Transverse colon (tissue), 4 donors: ENCODE results near the gene FRMD3. TPM values are rescaled to one million over a fixed set of nuclear protein-coding genes. Genes with fewer than 3 reads are reported as not detected.
A peak's percentile ranks its signal among the peaks of the same experiment; 100 is the strongest.

ENCODE experiments used
- DNase-seq: peaks from one replicate; pipeline ENCODE4 v3.0.0-alpha.2; 2019
- H3K27ac ChIP-seq, 4 donors: fragments of 200-600 bp; sonication (generic); 2 replicates each; pipeline ENCODE4 v1.5.1; 2016 to 2018; ENCODE audit warnings: inconsistent platforms in 4 of 4
- H3K27me3 ChIP-seq: fragments of 200-600 bp; sonication (generic); 2 replicates; pipeline ENCODE4 v1.5.1; 2017; ENCODE audit warnings: inconsistent platforms
- H3K36me3 ChIP-seq, 4 donors: fragments of 200-600 bp; sonication (generic); 2 replicates each; pipeline ENCODE4 v1.5.1; 2017 to 2019; ENCODE audit warnings: inconsistent platforms in 4 of 4
- H3K4me1 ChIP-seq, 4 donors: fragments of 200-600 bp; sonication (generic); 2 replicates each; pipeline ENCODE4 v1.5.1; 2017 to 2020; ENCODE audit warnings: inconsistent platforms in 4 of 4
- H3K4me3 ChIP-seq, 4 donors: fragments of 200-600 bp; sonication (generic); 1 replicate in 1 of 4; 2 replicates in 3 of 4; pipeline versions ENCODE4 v1.5.1 to v1.6.1; 2017 to 2019; ENCODE audit warnings: inconsistent platforms in 4 of 4
- H3K9me3 ChIP-seq, 2 donors: fragments of 200-600 bp; sonication (generic); 2 replicates each; pipeline ENCODE4 v1.5.1; 2017 to 2019; ENCODE audit warnings: inconsistent platforms in 2 of 2
- EP300 ChIP-seq: sonication (generic); formaldehyde crosslinking; IDR thresholded peaks from one replicate; pipeline ENCODE4 v1.6.1; 2017; ENCODE audit warnings: antibody characterized with exemption, low read depth
- POLR2A ChIP-seq: fragments of 450-650 bp; IDR thresholded peaks from one replicate; pipeline ENCODE4 v1.6.1; 2016; ENCODE audit warnings: antibody characterized with exemption, mild to moderate bottlenecking, moderate library complexity
- POLR2AphosphoS5 ChIP-seq, 3 donors: sonication (generic); formaldehyde crosslinking; IDR thresholded peaks; one replicate each; pipeline ENCODE4 v1.6.1; 2016; ENCODE audit warnings: antibody characterized with exemption in 3 of 3
- WGBS, 2 donors: methylation state at CpG; one replicate each; pipeline ENCODE4 v1.1.5; 2018; ENCODE audit warnings: low coverage in 1 of 2; 5-methylcytosine and 5-hydroxymethylcytosine counted together
- in situ Hi-C, 4 donors: fragments of 200-750 bp; cut with MboI; loops; one replicate each; pipeline versions ENCODE4 v1.15.0 to v1.15.1; 2017; ENCODE audit warnings: low sequenced_read_pairs in 3 of 4, low pct_ligation_motif_present in 1 of 4, low pct_unique_long_range_greater_than_20kb in 1 of 4
- intact Hi-C: fragments of 100-400 bp; cut with DNase I; formaldehyde crosslinking; loops from one replicate; pipeline ENCODE4 v1.15.1; 2023; ENCODE audit warnings: low total_unique reads
- total RNA-seq, 4 donors: library from RNA; depleted of rRNA; stranded (reverse); fragments of >200 nt; gene quantifications; one replicate each; pipeline ENCODE4 v1.1.0, GENCODE V29; 2016
- TF ChIP-seq, protein P1 (sequence below), 5 experiments: fragments of 200-600 bp in 3 of 5; fragments of 450-650 bp in 2 of 5; sonication (generic) in 3 of 5; IDR thresholded peaks; 1 replicate in 2 of 5; 2 replicates in 3 of 5; pipeline ENCODE4 v1.5.1; 2016 to 2017; ENCODE audit warnings: antibody characterized with exemption in 5 of 5, inconsistent platforms in 3 of 5, mild to moderate bottlenecking in 2 of 5, moderate library complexity in 1 of 5

FRMD3 gene
- 10 to 100 TPM in 3 of 4 donors, 1 to 10 TPM in 1; 5.8 to 37.0 (median 18.1) TPM for total RNA-seq

GRCh38 chr9:83538172-83538889, at the start of gene FRMD3:
Gene FRMD3 (minus strand): TSS chr9:83538401. CDS start chr9:83538231, 170 bp downstream.
- Histone ChIP-seq H3K27ac (peak within 1 kb of the TSS; percentile 43 to 78 (median 70)), H3K36me3 (no peaks in the 10 kb centered on the region), H3K9me3 (no peaks in the 10 kb centered on the region), H3K4me1 (peaks cover 0 to 15% (median 8%) of the 10 kb centered on the region in 4 donors), H3K27me3 (peaks cover 30% of the 10 kb centered on the region), H3K4me3 (peak within 1 kb of the TSS; percentile 35 to 61 (median 43))
- intact Hi-C loops, result no loop called here
- WGBS, 2 donors, result 2% methylated on average over 57 of the region's 85 CpGs; no CpG with 5 or more reads in 1 of the 2 donors
- peak; percentile 75 for DNase-seq
- no peak for TF ChIP-seq EP300
- peak in 2 of 3 donors; percentile 46 to 58 for TF ChIP-seq POLR2AphosphoS5 (IDR thresholded peaks at IDR 0.05)
- peak; percentile 52 for TF ChIP-seq POLR2A
- TF ChIP-seq, protein P1, sequence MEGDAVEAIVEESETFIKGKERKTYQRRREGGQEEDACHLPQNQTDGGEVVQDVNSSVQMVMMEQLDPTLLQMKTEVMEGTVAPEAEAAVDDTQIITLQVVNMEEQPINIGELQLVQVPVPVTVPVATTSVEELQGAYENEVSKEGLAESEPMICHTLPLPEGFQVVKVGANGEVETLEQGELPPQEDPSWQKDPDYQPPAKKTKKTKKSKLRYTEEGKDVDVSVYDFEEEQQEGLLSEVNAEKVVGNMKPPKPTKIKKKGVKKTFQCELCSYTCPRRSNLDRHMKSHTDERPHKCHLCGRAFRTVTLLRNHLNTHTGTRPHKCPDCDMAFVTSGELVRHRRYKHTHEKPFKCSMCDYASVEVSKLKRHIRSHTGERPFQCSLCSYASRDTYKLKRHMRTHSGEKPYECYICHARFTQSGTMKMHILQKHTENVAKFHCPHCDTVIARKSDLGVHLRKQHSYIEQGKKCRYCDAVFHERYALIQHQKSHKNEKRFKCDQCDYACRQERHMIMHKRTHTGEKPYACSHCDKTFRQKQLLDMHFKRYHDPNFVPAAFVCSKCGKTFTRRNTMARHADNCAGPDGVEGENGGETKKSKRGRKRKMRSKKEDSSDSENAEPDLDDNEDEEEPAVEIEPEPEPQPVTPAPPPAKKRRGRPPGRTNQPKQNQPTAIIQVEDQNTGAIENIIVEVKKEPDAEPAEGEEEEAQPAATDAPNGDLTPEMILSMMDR (IDR thresholded peaks at IDR 0.05), result peak; percentile 55 to 90 (median 66)
- in situ Hi-C loops, result loop anchor here in 1 of 4 donors (25.0 kb wide), 1 partner anchor 201 kb away; no protein-coding TSS in a partner anchor

DNA sequence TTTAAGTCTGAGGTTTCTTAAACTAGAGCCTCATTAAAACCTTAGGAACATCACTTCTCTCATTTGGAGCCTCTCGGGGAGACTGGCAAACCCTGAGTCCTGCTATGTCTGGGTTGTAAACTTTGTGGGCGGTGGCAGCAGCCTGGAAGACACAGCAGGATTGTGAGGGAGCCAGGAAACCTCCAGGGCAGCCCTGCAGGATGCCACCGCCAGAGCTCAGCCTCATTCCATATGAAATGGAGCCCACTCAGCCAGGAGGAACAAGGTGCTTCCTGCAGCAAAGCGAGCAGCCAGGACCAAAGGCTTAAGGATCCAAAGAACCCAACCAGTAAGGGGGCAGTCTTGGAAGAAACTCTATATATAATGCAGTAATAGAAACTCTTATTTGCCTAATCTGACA, 46.8 kb upstream of the FRMD3 start:
- no peak overlapping the region for H3K4me3 ChIP-seq
- no peaks in the 10 kb centered on the region for H3K9me3 ChIP-seq
- no peak for DNase-seq
- in situ Hi-C loops (loop anchor here in 1 of 4 donors (25.0 kb wide), 1 partner anchor 373 kb away; no protein-coding TSS in a partner anchor), intact Hi-C loops (no loop called here)
- H3K4me1 ChIP-seq, result no peaks in the 10 kb centered on the region
- no peak overlapping the region for H3K27ac ChIP-seq
- TF ChIP-seq POLR2A (no peak), POLR2AphosphoS5 (IDR thresholded peaks at IDR 0.05) (no peak), EP300 (no peak)
- TF ChIP-seq, protein P1 (IDR thresholded peaks at IDR 0.05), result no peak
- H3K27me3 ChIP-seq, result no peaks in the 10 kb centered on the region
- 91% methylated on average over 4 of the region's 4 CpGs; no CpG with 5 or more reads in 1 of the 2 donors for WGBS, 2 donors
- H3K36me3 ChIP-seq, result no peaks in the 10 kb centered on the region

DNA sequence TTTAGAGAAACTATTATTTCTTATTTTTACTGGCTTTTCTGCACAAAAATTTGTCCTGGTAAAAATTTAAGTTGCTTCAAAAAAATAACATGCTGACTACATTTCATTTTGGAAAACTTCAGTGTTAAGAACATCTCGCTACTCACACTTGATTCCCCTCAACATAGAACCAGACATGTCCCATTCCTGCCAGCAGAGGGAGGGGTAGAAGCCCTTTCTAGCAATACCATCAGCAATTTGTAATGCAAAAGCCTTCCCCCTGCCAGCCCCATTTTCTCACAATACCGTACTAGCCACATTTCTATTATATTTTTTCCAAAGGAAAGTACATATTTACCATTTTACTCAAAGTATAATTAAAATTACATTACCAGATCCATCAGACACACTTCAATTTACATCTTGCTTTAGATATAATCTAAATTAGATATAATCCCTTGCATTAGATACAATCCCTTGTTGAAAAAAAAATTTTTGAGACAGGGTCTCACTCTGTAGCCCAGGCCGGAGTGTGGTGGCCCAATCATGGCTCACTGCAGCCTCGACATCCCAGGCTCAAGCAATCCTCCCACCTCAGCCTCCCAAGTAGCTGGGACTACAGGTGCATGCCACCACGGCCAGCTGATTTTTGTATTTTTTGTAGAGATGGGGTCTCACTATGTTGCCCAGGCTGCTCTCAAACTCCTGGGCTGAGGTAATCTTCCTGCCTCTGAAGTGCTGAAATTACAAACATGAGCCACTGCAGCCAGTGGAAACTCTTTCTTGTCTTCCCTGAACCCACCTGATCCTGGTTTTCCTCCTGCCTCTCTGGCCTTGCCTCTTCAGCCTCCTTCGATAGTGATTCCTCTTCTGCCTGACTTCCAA, 45.2 kb upstream of the FRMD3 start:
- Histone ChIP-seq H3K9me3 (peaks cover 3 to 4% of the 10 kb centered on the region in 2 donors), H3K36me3 (no peaks in the 10 kb centered on the region), H3K27ac (no peak overlapping the region), H3K27me3 (no peaks in the 10 kb centered on the region), H3K4me3 (no peak overlapping the region), H3K4me1 (no peaks in the 10 kb centered on the region)
- 19 to 68% methylated on average over 2 to 6 of the region's 6 CpGs for WGBS, 2 donors
- in situ Hi-C loops (loop anchor here in 1 of 4 donors (25.0 kb wide), 1 partner anchor 371 kb away; no protein-coding TSS in a partner anchor), intact Hi-C loops (no loop called here)
- peak; percentile 27 for DNase-seq
- TF ChIP-seq EP300 (no peak), POLR2AphosphoS5 (IDR thresholded peaks at IDR 0.05) (no peak)
- TF ChIP-seq, protein P1 (IDR thresholded peaks at IDR 0.05), result peak; percentile 51 to 70 (median 62)

DNA sequence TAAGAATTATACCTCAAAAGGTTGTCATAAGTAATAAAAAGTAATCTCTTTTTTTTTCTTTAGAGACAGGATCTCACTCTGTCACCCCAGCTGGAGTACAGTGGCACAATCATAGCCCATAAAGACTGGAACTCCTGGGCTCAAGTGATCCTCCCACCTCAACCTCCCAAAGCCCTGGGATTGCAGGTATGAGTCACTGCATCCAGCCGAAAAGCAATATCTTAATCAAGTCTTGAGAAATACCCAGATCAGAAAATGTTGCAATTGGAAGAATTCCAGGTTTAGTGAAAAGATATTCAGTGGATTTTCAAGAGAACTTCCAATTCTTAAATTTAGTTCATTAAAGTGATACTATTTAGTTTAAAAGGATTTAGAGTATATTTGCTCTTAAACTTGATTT, 43.8 kb upstream of the FRMD3 start:
- H3K4me3 ChIP-seq, result no peak overlapping the region
- H3K36me3 ChIP-seq, result no peaks in the 10 kb centered on the region
- in situ Hi-C loops, result loop anchor here in 1 of 4 donors (25.0 kb wide), 1 partner anchor 370 kb away; no protein-coding TSS in a partner anchor
- intact Hi-C loops, result no loop called here
- WGBS, 2 donors, result 30 to 78% methylated on average over 1 of the region's 1 CpG
- H3K27ac ChIP-seq, result no peak overlapping the region
- TF ChIP-seq, protein P1 (IDR thresholded peaks at IDR 0.05), result no peak
- no peak for TF ChIP-seq POLR2A
- TF ChIP-seq EP300, result no peak
- no peak for TF ChIP-seq POLR2AphosphoS5 (IDR thresholded peaks at IDR 0.05)
- H3K27me3 ChIP-seq, result no peaks in the 10 kb centered on the region
- H3K9me3 ChIP-seq, result peaks cover 7 to 9% of the 10 kb centered on the region in 2 donors
- DNase-seq, result no peak
- H3K4me1 ChIP-seq, result no peaks in the 10 kb centered on the region
